ENCODE results near the gene IL17RB. TPM values are rescaled to one million over a fixed set of nuclear protein-coding genes. Genes with fewer than 3 reads are reported as not detected.
A peak's percentile ranks its signal among the peaks of the same experiment; 100 is the strongest.

The IL17RB gene
- total and polyA plus RNA-seq, 12 donors = 0.16 to 7.7 (median 0.67) TPM; not detected in 2

DNA sequence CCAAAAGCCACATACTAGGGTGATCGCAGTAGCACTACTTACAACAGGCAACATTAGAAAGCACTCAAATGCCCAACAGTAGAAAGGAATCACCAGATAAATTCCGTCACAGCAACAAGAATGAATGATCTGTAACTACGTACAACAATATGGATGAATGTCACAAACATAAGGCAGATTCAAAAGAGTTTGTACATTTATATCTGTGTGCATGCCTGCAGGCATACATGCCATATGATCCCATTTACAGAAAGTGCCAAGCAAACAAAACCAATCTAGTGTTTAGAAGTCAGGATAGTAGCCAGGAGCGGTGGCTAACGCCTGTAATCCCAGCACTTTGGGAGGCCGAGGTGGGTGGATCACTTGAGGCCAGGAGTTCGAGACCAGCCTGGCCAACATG lies 3.5 kb downstream of the IL17RB start:
- H3K27ac ChIP-seq = no peak overlapping the region
- TF ChIP-seq, protein P1, sequence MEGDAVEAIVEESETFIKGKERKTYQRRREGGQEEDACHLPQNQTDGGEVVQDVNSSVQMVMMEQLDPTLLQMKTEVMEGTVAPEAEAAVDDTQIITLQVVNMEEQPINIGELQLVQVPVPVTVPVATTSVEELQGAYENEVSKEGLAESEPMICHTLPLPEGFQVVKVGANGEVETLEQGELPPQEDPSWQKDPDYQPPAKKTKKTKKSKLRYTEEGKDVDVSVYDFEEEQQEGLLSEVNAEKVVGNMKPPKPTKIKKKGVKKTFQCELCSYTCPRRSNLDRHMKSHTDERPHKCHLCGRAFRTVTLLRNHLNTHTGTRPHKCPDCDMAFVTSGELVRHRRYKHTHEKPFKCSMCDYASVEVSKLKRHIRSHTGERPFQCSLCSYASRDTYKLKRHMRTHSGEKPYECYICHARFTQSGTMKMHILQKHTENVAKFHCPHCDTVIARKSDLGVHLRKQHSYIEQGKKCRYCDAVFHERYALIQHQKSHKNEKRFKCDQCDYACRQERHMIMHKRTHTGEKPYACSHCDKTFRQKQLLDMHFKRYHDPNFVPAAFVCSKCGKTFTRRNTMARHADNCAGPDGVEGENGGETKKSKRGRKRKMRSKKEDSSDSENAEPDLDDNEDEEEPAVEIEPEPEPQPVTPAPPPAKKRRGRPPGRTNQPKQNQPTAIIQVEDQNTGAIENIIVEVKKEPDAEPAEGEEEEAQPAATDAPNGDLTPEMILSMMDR (IDR thresholded peaks at IDR 0.05) = no peak
- no peak for ATAC-seq
- no peaks in the 10 kb centered on the region for H3K36me3 ChIP-seq
- H3K27me3 ChIP-seq = peaks cover 0 to 37% (median 28%) of the 10 kb centered on the region in 7 donors
- H3K4me3 ChIP-seq = no peak overlapping the region
- H3K9me3 ChIP-seq = no peaks in the 10 kb centered on the region
- intact Hi-C loops (cut with DNase I) = no loop called here
- H3K4me1 ChIP-seq = peaks cover 0 to 13% (median 9%) of the 10 kb centered on the region in 9 donors
- DNase-seq = no peak
- WGBS, 2 donors = 93 to 96% methylated on average over 7 of the region's 7 CpGs

DNA sequence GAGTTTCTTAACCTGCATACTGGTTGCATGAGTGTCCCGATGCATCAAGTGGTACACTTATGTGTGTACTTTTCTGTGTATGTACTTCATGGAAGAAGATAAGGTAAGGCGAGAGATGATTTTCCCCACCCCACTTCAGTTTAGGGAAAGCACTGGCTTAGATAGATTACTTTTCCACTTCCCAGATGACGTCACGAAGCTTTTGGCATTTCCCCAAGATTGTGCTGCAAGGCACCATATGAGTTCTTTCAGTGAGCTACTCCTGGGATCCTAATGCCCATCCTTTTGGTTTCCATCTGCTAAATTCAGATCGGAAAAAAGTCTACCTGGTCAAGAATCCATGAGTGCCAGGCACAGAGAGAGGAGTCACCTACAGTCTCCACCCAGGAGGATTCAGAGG lies 4.5 kb downstream of the IL17RB start:
- no peaks in the 10 kb centered on the region for H3K9me3 ChIP-seq
- intact Hi-C loops (cut with DNase I) = no loop called here
- peak in 1 of 2 donors; percentile 42 for DNase-seq

DNA sequence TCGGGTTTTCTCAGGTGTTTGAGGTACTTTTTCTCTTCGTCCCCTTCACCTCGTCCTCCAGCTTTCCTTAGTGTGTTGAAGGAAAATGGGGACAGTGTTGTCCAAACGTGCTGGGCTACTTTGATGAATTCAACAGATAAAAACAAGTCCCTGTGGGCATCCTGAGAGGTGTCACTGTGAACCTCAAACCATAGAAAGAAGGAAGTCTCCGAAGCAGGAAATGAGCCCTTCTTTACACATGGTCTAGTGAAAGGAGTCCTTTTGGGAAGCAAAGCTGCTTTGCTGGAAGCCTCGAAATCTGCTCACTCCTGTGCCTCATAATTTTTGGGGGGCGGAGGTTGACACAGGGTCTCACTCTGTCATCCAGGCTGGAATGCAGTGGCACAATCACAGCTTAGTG lies 10.6 kb downstream of the IL17RB start:
- TF ChIP-seq, protein P1 (IDR thresholded peaks at IDR 0.05) = no peak
- WGBS, 2 donors = 69 to 73% methylated on average over 7 of the region's 7 CpGs
- Histone ChIP-seq H3K4me1 (peaks cover 0 to 9% (median 0%) of the 10 kb centered on the region in 9 donors), H3K27me3 (no peaks in the 10 kb centered on the region), H3K36me3 (peaks cover 0 to 35% (median 4%) of the 10 kb centered on the region in 9 donors), H3K4me3 (no peak overlapping the region), H3K9me3 (no peaks in the 10 kb centered on the region), H3K27ac (no peak overlapping the region)
- ATAC-seq (no peak), DNase-seq (no peak)
- intact Hi-C loops (cut with DNase I) = no loop called here

More for the DNA sequence above, 4.5 kb downstream of the IL17RB start:
- peak in 1 of 8 donors; percentile 8 for ATAC-seq
- H3K4me3 ChIP-seq = no peak overlapping the region
- no peaks in the 10 kb centered on the region for H3K36me3 ChIP-seq
- no peak overlapping the region for H3K27ac ChIP-seq
- H3K27me3 ChIP-seq = peaks cover 0 to 33% (median 28%) of the 10 kb centered on the region in 7 donors
- H3K4me1 ChIP-seq = peaks cover 0 to 9% (median 7%) of the 10 kb centered on the region in 9 donors
- WGBS, 2 donors = 34 to 39% methylated on average over 5 of the region's 5 CpGs
- TF ChIP-seq, protein P1 (IDR thresholded peaks at IDR 0.05) = no peak

DNA sequence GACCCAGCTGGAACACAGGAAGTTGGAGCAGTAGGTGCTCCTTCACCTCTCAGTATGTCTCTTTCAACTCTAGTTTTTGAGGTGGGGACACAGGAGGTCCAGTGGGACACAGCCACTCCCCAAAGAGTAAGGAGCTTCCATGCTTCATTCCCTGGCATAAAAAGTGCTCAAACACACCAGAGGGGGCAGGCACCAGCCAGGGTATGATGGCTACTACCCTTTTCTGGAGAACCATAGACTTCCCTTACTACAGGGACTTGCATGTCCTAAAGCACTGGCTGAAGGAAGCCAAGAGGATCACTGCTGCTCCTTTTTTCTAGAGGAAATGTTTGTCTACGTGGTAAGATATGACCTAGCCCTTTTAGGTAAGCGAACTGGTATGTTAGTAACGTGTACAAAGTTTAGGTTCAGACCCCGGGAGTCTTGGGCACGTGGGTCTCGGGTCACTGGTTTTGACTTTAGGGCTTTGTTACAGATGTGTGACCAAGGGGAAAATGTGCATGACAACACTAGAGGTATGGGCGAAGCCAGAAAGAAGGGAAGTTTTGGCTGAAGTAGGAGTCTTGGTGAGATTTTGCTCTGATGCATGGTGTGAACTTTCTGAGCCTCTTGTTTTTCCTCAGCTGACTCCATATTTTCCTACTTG lies 11.9 kb downstream of the IL17RB start:
- intact Hi-C loops (cut with DNase I) = no loop called here
- no peaks in the 10 kb centered on the region for H3K9me3 ChIP-seq
- peaks cover 0 to 9% (median 0%) of the 10 kb centered on the region in 9 donors for H3K4me1 ChIP-seq
- 84 to 91% methylated on average over 7 of the region's 7 CpGs for WGBS, 2 donors
- DNase-seq (no peak), ATAC-seq (no peak)
- no peak overlapping the region for H3K27ac ChIP-seq
- H3K4me3 ChIP-seq = no peak overlapping the region
- H3K27me3 ChIP-seq = no peaks in the 10 kb centered on the region
- TF ChIP-seq, protein P1 (IDR thresholded peaks at IDR 0.05) = no peak
- H3K36me3 ChIP-seq = peaks cover 0 to 48% (median 9%) of the 10 kb centered on the region in 9 donors

All from heart right ventricle (tissue), 16 donors.